ENCODE results near the gene XKRX.

XKRX gene

DNA sequence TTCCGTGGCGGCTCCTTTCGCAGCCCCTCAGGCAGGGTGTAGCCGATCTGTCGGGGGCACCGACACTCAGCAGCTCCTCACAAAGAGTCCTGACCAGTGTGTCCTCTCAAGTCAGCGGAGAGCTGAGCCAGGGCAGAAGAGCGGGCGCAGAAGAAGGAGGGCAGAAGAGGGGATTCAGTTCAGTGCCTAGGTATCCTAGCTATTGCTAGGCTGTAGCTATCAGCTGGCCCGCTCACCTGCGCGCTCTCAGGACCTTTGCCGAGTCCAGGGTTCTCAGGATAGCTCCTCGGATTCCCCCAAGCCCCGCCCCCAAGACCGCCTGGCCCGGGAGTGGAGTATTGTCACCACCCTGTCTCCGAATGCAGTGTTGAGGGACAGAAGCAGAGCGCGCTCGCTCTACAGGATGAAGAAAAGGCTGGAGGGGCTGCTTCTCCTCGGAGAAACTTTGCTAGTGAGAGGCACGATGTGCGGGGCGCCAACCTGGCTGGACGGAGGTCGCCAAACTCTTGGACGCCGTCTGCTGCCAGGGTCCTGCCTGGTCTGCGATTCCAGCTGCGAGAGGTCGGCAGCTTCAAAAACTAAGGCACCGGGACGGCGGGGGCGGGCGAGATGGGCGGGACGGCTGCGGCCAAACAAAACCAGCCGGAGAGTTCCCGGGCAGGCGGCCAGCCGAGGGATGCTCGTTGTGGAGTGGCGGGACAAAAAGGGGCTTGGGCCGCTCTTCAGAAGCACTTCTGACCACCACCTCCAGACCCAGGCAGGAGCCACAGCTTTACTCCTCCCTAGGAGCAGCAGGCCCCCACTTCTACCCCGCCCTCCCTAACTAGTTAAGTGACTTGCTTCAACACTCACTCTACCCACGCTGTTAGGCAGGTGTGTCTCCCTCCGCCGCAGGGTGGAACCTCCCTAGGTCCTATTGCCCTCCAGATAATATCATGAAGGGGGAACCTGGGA is at the start of gene XKRX:
Gene XKRX, minus strand, starts transcription at position 258 of the 954 bp plus-strand sequence. CDS start 613 bp downstream, outside the sequence.
- DNase-seq (ENCODE audit: low read depth in 2 of 2, low spot score in 1 of 2): peak in 1 of 2 donors; percentile 3

DNA sequence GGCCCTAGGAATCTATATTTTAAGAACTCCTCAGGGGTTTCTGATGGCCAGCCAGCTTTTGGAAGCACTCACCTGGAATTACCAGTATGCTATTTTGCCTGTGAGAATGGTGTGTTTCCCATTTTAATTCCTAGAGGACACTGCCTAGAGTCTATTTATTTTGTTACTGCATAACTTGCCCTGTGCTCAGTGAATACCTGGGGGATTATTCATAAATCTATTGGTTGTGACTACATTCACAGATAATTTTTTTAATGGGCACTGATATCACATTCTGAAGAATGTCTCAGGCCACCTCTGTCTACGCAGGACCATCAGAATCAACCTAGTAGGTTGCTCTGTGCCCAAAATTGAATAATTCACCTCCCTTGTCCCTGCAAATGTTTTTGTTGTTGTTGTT is 47.5 kb upstream of the XKRX start:
- no peak for DNase-seq (ENCODE audit: low read depth in 2 of 2, low spot score in 1 of 2)

- no peak for DNase-seq (ENCODE audit: low read depth in 2 of 2, low spot score in 1 of 2)
Observed at GRCh38 chrX:100975212-100975611, 46.5 kb upstream of the XKRX start.

- no peak for DNase-seq (ENCODE audit: low read depth in 2 of 2, low spot score in 1 of 2)
Observed at GRCh38 chrX:100973411-100973810, 44.7 kb upstream of the XKRX start.

DNA sequence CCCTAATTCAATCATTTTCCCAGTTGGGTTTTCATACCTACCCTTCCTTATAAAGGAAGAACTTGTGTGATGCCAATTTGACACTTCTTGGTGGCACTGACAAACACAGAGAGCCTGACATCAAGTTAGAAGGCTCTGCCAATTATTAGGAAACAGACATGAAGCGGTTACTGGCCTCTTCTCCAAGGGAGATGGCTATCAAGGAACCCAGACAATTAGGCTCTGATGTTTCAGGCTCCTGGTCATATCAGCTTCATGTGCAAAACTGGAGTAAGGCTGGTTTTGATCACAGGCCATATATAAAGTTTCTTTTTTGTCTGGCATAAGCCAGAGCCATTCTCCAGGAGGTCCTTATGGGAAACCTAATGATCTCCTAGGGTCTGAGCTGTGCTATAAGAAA is 41.2 kb upstream of the XKRX start:
- DNase-seq (ENCODE audit: low read depth in 2 of 2, low spot score in 1 of 2): no peak

DNA sequence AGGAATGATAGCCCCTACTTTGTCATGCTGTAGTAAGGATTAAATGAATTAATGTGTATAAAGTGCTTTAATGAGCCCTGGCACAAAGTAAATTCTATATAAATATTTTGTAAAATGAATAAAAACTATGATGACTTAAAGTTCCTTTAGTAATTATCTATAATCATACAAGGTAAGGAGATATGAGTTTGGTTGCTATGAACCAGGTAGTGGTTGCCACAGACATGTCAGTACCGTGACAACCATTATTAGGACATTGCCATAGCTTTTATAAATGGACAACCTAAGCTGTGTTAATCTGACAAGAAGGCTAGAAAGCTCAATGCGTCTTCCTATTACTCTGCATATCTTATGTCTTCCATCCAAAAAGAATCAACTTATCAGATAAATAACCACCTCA is 40.7 kb upstream of the XKRX start, which contains the start of gene ARL13A:
Gene ARL13A, plus strand, starts transcription at position 301 of the 400 bp plus-strand sequence. CDS start 3,982 bp downstream, outside the sequence.
- DNase-seq (ENCODE audit: low read depth in 2 of 2, low spot score in 1 of 2): no peak

DNA sequence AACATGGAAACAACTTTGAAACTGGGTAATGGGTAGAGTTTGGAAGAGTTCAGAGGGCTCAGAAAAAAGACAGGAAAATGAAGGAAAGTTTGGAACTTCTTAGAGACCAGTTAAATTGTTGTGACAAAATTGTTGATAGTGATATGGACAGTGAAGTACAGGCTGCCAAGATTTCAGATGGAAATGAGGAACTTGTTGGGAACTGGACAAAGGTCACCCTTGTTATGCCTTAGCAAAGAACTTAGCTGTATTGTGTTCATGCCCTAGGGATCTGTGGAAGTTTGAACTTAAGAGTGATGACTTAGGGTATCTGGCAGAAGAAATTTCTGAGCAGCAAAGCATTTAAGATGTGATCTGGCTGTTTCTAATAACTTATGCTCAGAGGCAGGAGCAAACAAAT is 35.6 kb upstream of the XKRX start:
- DNase-seq (ENCODE audit: low read depth in 2 of 2, low spot score in 1 of 2): no peak

DNA sequence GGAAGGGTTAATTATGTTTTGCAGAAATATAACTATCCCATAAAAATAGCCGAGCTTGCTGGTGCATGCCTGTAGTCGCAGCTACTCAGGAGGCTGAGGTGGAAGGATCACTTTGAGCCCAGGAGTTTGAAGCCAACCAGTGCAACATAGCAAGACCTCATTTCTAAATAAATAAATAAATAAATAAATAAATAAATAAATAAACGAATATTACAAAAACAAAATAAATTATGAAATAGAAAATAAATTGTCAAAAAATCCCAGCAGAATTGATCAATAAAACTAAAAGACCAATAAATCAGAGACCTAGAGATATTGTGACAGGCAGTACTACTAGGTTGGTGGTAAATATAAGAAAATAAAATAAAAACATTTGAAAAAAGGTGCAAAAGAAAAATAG is 34.1 kb upstream of the XKRX start:
- DNase-seq (ENCODE audit: low read depth in 2 of 2, low spot score in 1 of 2): no peak

DNA sequence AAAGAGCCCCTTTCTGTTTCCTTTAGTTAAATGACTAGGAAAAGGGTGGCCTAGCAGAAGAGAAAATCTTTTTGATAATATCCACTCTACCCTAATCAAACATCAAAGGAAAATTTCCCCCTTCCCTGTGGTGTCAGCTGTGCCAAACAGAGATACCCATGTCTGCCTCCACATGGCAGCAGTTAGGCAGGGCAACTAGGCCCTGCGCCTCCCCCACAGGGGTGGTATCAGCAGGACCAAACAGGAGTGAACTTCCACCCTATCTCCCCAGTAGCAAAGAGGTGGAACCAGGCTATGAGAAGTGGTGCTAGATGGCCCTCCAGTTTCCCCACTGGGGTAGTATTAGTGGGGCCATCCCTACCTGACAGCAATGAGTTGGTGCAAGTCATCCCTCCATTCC is 19.8 kb upstream of the XKRX start:
- DNase-seq (ENCODE audit: low read depth in 2 of 2, low spot score in 1 of 2): no peak

DNA sequence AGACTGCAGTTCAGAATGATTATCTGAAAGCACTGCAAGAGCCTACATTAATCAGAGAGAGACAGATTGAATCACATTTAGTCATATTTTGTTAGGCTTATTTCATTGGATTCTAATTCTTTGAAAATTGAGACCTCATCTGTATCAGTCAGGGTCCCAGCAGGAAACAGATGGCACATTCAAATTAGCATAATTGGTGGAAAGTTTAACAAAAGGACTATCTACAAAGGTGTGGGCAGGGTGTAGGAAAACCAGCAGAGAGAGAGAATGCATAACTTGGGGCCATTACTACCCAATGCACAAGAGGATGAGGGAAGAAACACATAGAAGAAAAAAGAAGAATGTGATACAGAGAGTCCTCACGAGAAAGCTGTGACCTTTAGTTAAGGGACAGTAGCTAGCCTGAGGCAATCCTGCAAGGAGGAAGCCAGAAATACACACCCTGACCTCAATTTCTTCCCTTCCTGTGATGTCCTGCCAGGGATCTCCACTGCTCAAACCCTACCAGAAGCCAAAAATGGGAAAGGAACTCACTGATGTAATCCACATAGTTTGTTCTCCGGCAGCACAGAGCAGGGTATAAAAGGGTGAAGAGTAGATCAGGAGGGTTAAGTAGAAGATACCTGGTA is 17.7 kb upstream of the XKRX start:
- DNase-seq (ENCODE audit: low read depth in 2 of 2, low spot score in 1 of 2): no peak

DNA sequence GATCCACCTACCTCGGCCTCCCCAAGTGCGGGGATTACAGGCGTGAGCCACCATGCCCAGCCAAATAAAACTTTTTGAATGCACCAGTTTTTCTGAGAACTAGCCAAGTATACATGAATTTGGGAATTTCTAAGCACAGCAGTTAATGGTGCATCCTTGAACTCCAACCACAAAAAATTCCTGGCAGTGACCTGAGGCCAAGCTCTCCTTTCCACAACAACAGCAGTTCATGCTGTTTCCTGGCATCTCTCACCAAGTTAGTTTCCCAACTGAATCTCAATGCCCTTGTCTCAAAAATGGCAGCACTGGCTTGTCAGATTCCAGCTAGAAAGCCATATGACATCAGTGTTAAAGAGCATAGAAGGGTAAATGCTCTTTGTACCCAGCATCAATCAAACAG is 15.9 kb upstream of the XKRX start:
- no peak for DNase-seq (ENCODE audit: low read depth in 2 of 2, low spot score in 1 of 2)

- DNase-seq (ENCODE audit: low read depth in 2 of 2, low spot score in 1 of 2): no peak
Observed at GRCh38 chrX:100939333-100939732, 10.6 kb upstream of the XKRX start.

- DNase-seq (ENCODE audit: low read depth in 2 of 2, low spot score in 1 of 2): no peak
Observed at GRCh38 chrX:100935767-100936166, 7.0 kb upstream of the XKRX start.

- DNase-seq (ENCODE audit: low read depth in 2 of 2, low spot score in 1 of 2): no peak
Observed at GRCh38 chrX:100931925-100932285, 3.2 kb upstream of the XKRX start.

DNA sequence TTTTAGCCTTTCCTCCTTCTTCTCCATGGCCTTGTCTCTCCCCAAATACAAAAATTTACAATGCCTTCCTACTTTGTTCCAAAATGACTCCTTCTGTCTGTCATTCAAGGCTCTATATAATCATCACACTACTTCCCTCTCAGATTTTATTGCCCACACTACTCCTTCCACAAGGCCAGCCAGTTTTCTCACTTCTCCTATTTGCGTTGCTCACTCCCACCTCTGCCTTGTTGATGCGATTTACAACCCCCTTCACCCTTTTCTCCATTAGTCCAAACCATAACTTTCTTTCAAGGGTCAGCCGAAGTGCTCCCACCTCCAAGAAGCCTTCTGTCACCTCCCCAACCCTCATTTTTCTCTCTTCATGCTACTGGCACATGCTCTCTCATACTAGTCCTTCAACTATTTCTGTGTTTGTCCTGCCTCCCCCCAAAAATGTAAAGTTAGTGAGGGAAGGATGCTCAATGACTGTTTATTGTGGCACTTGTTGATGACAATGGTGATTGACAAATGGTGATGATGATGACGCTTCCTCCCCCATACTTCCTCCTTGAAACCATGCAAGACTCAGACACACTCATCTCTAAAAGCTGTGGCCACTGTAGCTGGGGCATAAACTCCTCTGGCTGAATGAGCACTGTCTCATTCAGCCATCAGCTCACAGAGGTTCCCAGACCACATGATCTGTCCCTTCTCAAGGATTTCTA is 2.7 kb upstream of the XKRX start:
- no peak for DNase-seq (ENCODE audit: low read depth in 2 of 2, low spot score in 1 of 2)

DNA sequence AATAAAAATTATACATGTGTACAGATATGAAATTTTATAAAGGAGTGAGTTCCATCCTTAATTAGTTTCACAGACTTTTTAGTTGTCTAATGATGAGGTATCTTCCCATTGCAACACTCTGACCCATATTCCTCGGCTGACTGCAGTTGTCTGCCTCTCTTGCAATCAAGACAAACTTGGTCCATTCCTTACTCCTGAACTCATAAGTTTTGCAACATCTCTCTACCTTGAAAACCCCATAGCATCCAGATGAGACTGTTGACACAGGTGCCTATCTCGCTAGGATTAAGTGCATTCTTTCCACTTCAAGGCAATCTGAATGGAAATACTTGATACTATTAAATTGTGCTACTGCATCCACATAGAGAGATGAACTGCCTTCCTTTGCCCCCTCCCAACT is 2.3 kb downstream of the XKRX start:
- DNase-seq (ENCODE audit: low read depth in 2 of 2, low spot score in 1 of 2): no peak

DNA sequence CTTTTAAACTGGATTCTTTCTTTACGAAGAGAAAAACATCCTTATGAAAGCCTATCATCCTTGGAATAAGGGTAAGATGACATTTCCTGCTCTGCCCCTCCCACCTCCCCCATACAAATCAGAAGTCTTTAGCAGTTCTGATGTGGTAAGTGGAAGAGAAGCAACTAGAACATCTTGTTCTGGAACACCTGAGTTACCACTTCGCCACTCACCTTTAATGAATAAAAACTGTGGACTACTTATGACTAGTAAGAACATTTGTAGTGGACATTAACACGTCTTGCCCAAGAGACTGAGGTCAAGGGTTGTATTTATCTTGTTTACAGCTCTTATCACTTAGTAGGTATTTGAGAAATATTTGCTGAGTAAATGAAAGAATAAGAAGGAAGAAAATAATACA is 4.3 kb downstream of the XKRX start:
- DNase-seq (ENCODE audit: low read depth in 2 of 2, low spot score in 1 of 2): no peak

GRCh38 chrX:100915562-100915961 is 13.2 kb downstream of the XKRX start:
- DNase-seq (ENCODE audit: low read depth in 2 of 2, low spot score in 1 of 2): no peak

GRCh38 chrX:100913111-100913510 is 15.6 kb downstream of the XKRX start:
- DNase-seq (ENCODE audit: low read depth in 2 of 2, low spot score in 1 of 2): no peak

GRCh38 chrX:100911731-100912130 is 17.0 kb downstream of the XKRX start:
- DNase-seq (ENCODE audit: low read depth in 2 of 2, low spot score in 1 of 2): no peak

GRCh38 chrX:100905620-100906019 is 23.1 kb downstream of the XKRX start:
- no peak for DNase-seq (ENCODE audit: low read depth in 2 of 2, low spot score in 1 of 2)

GRCh38 chrX:100904433-100904832 is 24.3 kb downstream of the XKRX start:
- no peak for DNase-seq (ENCODE audit: low read depth in 2 of 2, low spot score in 1 of 2)

Measured in stimulated activated CD8-positive, alpha-beta memory T cell treated with anti-CD3 and anti-CD28 coated beads, Interleukin-4, amount 100 ng/mL, for 1 hour (primary cell).